ENCODE measurements around the gene ANKRD55.

- no peak for TF ChIP-seq EP300 (IDR thresholded peaks at IDR 0.05)
- no peak for TF ChIP-seq CTCF (IDR thresholded peaks at IDR 0.05)
- no peak for TF ChIP-seq POLR2A (IDR thresholded peaks at IDR 0.05)
- no peak for TF ChIP-seq POLR2AphosphoS5 (IDR thresholded peaks at IDR 0.05)
These were observed 20.8 kb upstream of the ANKRD55 start for GRCh38 chr5:56253924-56254323.
